ENCODE measurements around the gene KCNK3. TPM values are rescaled to one million over a fixed set of nuclear protein-coding genes. Genes with fewer than 3 reads are reported as not detected.

KCNK3 gene
- total RNA-seq, 1 experiment from 2014 or later: 0.09 TPM

DNA sequence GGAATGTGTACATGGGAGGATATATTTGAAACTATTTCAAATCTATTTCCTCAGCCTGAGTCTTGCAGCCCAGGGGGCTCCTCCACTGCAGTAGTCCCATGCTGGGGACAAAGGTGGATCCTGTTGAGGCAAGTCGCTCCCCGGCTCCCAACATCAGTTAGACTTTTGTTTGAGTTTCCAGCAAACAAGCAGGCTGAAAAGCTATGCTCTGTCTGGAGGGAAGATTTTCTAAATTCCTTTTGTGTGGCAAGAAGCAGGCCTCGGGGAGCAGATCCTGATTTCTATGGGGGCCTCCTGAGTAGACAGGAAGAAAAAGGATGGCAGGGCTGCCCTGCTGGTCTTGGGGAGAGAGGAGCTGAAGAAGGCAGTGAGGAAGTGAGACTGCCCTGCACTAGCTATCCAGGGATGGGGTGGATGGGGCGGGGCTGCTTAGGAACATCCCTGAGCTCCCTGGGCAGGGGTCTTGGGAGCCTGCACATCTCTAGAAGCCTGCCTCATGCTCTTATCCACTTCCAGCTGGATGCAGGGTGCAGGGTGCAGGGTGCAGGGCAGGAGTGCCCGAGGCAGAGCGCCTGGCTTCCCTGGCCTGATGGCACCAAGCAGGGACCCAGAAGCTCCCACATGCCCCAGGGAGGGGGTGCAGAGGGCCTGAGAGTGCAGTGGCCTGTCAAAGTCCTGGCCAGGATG lies 45.4 kb upstream of the KCNK3 start:
- peaks cover 0 to 3% of the 10 kb centered on the region in 2 experiments; a peak in 1 of 5 replicates for H3K9me3 Mint-ChIP-seq
- H2BK20ac ChIP-seq (ENCODE audit: low read depth, low read length, poor library complexity, severe bottlenecking): no peak overlapping the region
- H3K79me2 ChIP-seq (ENCODE audit: insufficient read depth, low read length): no peaks in the 10 kb centered on the region
- no peak overlapping the region for H3K4me2 ChIP-seq (ENCODE audit: insufficient read depth, insufficient read length, low read length)
- no peak overlapping the region for H3K4me3 Mint-ChIP-seq
- H3K4me1 Mint-ChIP-seq: peaks cover 16 to 39% of the 10 kb centered on the region in 2 experiments
- H2BK12ac ChIP-seq (ENCODE audit: insufficient read length, low read depth, low read length): no peak overlapping the region
- H3K14ac ChIP-seq (ENCODE audit: insufficient read depth, low read length): no peak overlapping the region; the same call in 1 of the 2 replicates
- no peak overlapping the region for H3K23ac ChIP-seq (ENCODE audit: insufficient read length, low read depth, low read length)
- no peak overlapping the region for H3K27ac ChIP-seq (ENCODE audit: insufficient read length, low read depth, low read length)
- H3K79me1 ChIP-seq (ENCODE audit: insufficient read depth, low read depth, low read length, poor library complexity, severe bottlenecking): no peaks in the 10 kb centered on the region
- TF ChIP-seq, protein P1, sequence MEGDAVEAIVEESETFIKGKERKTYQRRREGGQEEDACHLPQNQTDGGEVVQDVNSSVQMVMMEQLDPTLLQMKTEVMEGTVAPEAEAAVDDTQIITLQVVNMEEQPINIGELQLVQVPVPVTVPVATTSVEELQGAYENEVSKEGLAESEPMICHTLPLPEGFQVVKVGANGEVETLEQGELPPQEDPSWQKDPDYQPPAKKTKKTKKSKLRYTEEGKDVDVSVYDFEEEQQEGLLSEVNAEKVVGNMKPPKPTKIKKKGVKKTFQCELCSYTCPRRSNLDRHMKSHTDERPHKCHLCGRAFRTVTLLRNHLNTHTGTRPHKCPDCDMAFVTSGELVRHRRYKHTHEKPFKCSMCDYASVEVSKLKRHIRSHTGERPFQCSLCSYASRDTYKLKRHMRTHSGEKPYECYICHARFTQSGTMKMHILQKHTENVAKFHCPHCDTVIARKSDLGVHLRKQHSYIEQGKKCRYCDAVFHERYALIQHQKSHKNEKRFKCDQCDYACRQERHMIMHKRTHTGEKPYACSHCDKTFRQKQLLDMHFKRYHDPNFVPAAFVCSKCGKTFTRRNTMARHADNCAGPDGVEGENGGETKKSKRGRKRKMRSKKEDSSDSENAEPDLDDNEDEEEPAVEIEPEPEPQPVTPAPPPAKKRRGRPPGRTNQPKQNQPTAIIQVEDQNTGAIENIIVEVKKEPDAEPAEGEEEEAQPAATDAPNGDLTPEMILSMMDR (conservative IDR thresholded peaks at IDR 0.05): no peak
- H4K8ac ChIP-seq (replicated peaks; ENCODE audit: insufficient read length, low read depth, low read length): no peak overlapping the region
- no CpG with 5 or more reads among the region's 6 CpGs for WGBS (ENCODE audit: extremely low coverage, insufficient read length, low lambda C conversion rate)
- no peaks in the 10 kb centered on the region for H3K27me3 ChIP-seq (ENCODE audit: insufficient read depth, low read length)
- H3K56ac ChIP-seq (ENCODE audit: insufficient read length, low read depth, low read length): no peak overlapping the region
- H3T11ph ChIP-seq (ENCODE audit: low read length): no peak overlapping the region
- no peak overlapping the region for H3K9ac ChIP-seq (ENCODE audit: extremely low read depth, insufficient read length, low read length)
- no peaks in the 10 kb centered on the region for H4K20me1 ChIP-seq (ENCODE audit: control insufficient read depth, insufficient read depth, insufficient read length)
- H3K4ac ChIP-seq (ENCODE audit: low read depth, low read length): no peak overlapping the region
- H3K27ac Mint-ChIP-seq: peak overlapping the region in 1 of 3 experiments; percentile 68; a peak in 2 of 7 replicates
- peaks cover 35% of the 10 kb centered on the region for H3K27me3 Mint-ChIP-seq (ENCODE audit: low read depth)
- H3K4me1 ChIP-seq (ENCODE audit: insufficient read depth, low read length): peaks cover 3% of the 10 kb centered on the region; the same call in 1 of the 2 replicates
- H2AK5ac ChIP-seq (ENCODE audit: insufficient read length, low read length): no peak overlapping the region
- H2BK15ac ChIP-seq (ENCODE audit: low read depth, low read length): no peak overlapping the region
- no peaks in the 10 kb centered on the region for H3K36me3 Mint-ChIP-seq (ENCODE audit: insufficient read depth in 1 of 3, low read depth in 3 of 3)
- H4K91ac ChIP-seq (ENCODE audit: insufficient read length, low read depth, low read length): no peak overlapping the region
- H2BK120ac ChIP-seq (ENCODE audit: low read depth, low read length, poor library complexity, severe bottlenecking): no peak overlapping the region
- H3K23me2 ChIP-seq (ENCODE audit: insufficient read length, low read depth, low read length, poor library complexity, severe bottlenecking): no peaks in the 10 kb centered on the region
- no peak overlapping the region for H3K18ac ChIP-seq (ENCODE audit: insufficient read length, low read depth, low read length)
- peak; percentile 22 for DNase-seq
- H4K5ac ChIP-seq (ENCODE audit: insufficient read length, low read depth, low read length): no peak overlapping the region
- H2AFZ ChIP-seq (ENCODE audit: low read length): no peak overlapping the region
- no peaks in the 10 kb centered on the region for H3K9me3 ChIP-seq (ENCODE audit: control insufficient read depth, low read depth, low read length)
- no peak overlapping the region for H2BK5ac ChIP-seq (ENCODE audit: insufficient read length, low read length)

Measured in H9 (cell line).